A549 (cell line): ENCODE measurements around the gene PHIP.

Experiments used
- ATOH8 ChIP-seq: fragments of 250-450 bp; sonication (Bioruptor Pico); IDR thresholded peaks from 2 replicates; pipeline ENCODE4 v1.5.0; 2020; ENCODE audit warnings: low read depth, mild to moderate bottlenecking, moderate library complexity
- BHLHE40 ChIP-seq: IDR thresholded peaks from 2 replicates; pipeline ENCODE4 v1.6.1; 2012; ENCODE audit warnings: low read depth, low read length, inconsistent platforms
- CEBPB ChIP-seq, 2 experiments: fragments of >200 bp in 1 of 2; sonication (Bioruptor Twin) in 1 of 2; formaldehyde crosslinking in 1 of 2; IDR thresholded peaks; 2 replicates each; pipeline ENCODE4 v1.6.1; 2012 to 2016
- CHD2 ChIP-seq: fragments of 150-350 bp; IDR thresholded peaks from 2 replicates; pipeline ENCODE4 v1.6.1; 2014; ENCODE audit warnings: low read length; ENCODE audit not compliant: partially characterized antibody
- CTCF ChIP-seq: fragments of >200 bp; sonication (Bioruptor Twin); formaldehyde crosslinking; IDR thresholded peaks from 3 replicates; pipeline ENCODE4 v1.5.1; 2016
- EP300 ChIP-seq, 2 experiments: fragments of >200 bp; sonication (Bioruptor Twin); formaldehyde crosslinking; IDR thresholded peaks; 2 replicates in 1 of 2; 3 replicates in 1 of 2; pipeline ENCODE4 v1.6.1; 2016 to 2017
- FOSL2 ChIP-seq, 2 experiments: fragments of 450-650 bp in 1 of 2; fragments of >200 bp in 1 of 2; sonication (Bioruptor Twin) in 1 of 2; formaldehyde crosslinking; IDR thresholded peaks; 2 replicates each; pipeline versions ENCODE4 v1.5.0 to v1.6.1; 2016 to 2020; ENCODE audit warnings: mild to moderate bottlenecking in 1 of 2, moderate library complexity in 1 of 2
- MAFK ChIP-seq: fragments of 450-650 bp; IDR thresholded peaks from 2 replicates; pipeline ENCODE4 v1.6.1; 2014; ENCODE audit not compliant: partially characterized antibody
- MYC ChIP-seq: IDR thresholded peaks from 2 replicates; pipeline ENCODE4 v1.6.1; 2012; ENCODE audit warnings: mild to moderate bottlenecking, inconsistent platforms, low read length, improper control_type of control experiment, borderline replicate concordance
- POLR2A ChIP-seq: IDR thresholded peaks from 2 replicates; pipeline ENCODE4 v1.6.1; 2012; ENCODE audit warnings: mild to moderate bottlenecking, low read length
- REST ChIP-seq: fragments of 200-600 bp; sonication (generic); IDR thresholded peaks from 2 replicates; pipeline ENCODE4 v1.6.1; 2016; ENCODE audit warnings: antibody characterized with exemption, mild to moderate bottlenecking, moderate library complexity
- RFX5 ChIP-seq: fragments of 450-650 bp; IDR thresholded peaks from 2 replicates; pipeline ENCODE4 v1.7.1; 2014; ENCODE audit warnings: antibody characterized with exemption, mild to moderate bottlenecking, moderate library complexity

GRCh38 chr6:78917788-78918187 is 160.3 kb downstream of the PHIP start:
- TF ChIP-seq POLR2A (no peak), CTCF (no peak), CEBPB (IDR thresholded peaks at IDR 0.05) (no peak), FOSL2 (IDR thresholded peaks at IDR 0.05) (no peak), FOSL2 (CRISPR knock-in tag; IDR thresholded peaks at IDR 0.05) (no peak), ATOH8 (no peak), MAFK (no peak), EP300 (IDR thresholded peaks at IDR 0.05) (no peak), CHD2 (no peak), REST (no peak), MYC (no peak), RFX5 (no peak), BHLHE40 (no peak)
